ENCODE data around the gene NCOA3.
"Not testable (repeated sequence)": the region's sequence is repeated elsewhere in the genome, so short reads cannot be mapped to it uniquely, and the experiment has no call there.

The NCOA3 gene

GRCh38 chr20:47498606-47499005, 3.1 kb upstream of the NCOA3 start:
- H3K9ac ChIP-seq = no peak overlapping the region
- no peak overlapping the region for H3K4me2 ChIP-seq
- H3K36me3 ChIP-seq (ENCODE audit: insufficient read depth) = no peaks in the 10 kb centered on the region
- no peak overlapping the region for H3K27ac ChIP-seq
- TF ChIP-seq CTCF (conservative IDR thresholded peaks at IDR 0.05; ENCODE audit: low read depth, low read length) = no peak
- H3K4me3 ChIP-seq (IDR thresholded peaks at IDR 0.05; ENCODE audit: insufficient read depth, low read depth, low read length) = no peak overlapping the region
- peaks cover 18% of the 10 kb centered on the region for H3K79me2 ChIP-seq (ENCODE audit: insufficient read depth, low read depth)
- no peak overlapping the region for H2AFZ ChIP-seq (ENCODE audit: low read depth)
- H4K20me1 ChIP-seq (ENCODE audit: insufficient read depth) = no peaks in the 10 kb centered on the region; the same call in 1 of the 2 replicates
- H3K4me1 ChIP-seq (ENCODE audit: low read depth, poor library complexity, severe bottlenecking) = peaks cover 58% of the 10 kb centered on the region
- no peaks in the 10 kb centered on the region for H3K27me3 ChIP-seq (ENCODE audit: insufficient read depth, low read depth)

GRCh38 chr20:47499053-47499452, 2.6 kb upstream of the NCOA3 start:
- H3K4me2 ChIP-seq = no peak overlapping the region
- H3K36me3 ChIP-seq (ENCODE audit: insufficient read depth) = no peaks in the 10 kb centered on the region
- H3K79me2 ChIP-seq (ENCODE audit: insufficient read depth, low read depth) = peaks cover 23% of the 10 kb centered on the region
- no peak for TF ChIP-seq CTCF (conservative IDR thresholded peaks at IDR 0.05; ENCODE audit: low read depth, low read length)
- no peaks in the 10 kb centered on the region for H3K27me3 ChIP-seq (ENCODE audit: insufficient read depth, low read depth)
- no peak overlapping the region for H2AFZ ChIP-seq (ENCODE audit: low read depth)
- peaks cover 58% of the 10 kb centered on the region for H3K4me1 ChIP-seq (ENCODE audit: low read depth, poor library complexity, severe bottlenecking)
- H3K9ac ChIP-seq = no peak overlapping the region
- H3K27ac ChIP-seq = no peak overlapping the region
- H3K4me3 ChIP-seq (IDR thresholded peaks at IDR 0.05; ENCODE audit: insufficient read depth, low read depth, low read length) = no peak overlapping the region
- peaks cover 2% of the 10 kb centered on the region; the same call in 1 of the 2 replicates for H4K20me1 ChIP-seq (ENCODE audit: insufficient read depth)

GRCh38 chr20:47500082-47500481, 1.6 kb upstream of the NCOA3 start:
- not testable (repeated sequence) for H3K4me3 ChIP-seq (IDR thresholded peaks at IDR 0.05; ENCODE audit: insufficient read depth, low read depth, low read length)

GRCh38 chr20:47500554-47500953, 1.1 kb upstream of the NCOA3 start:
- no peak for TF ChIP-seq CTCF (conservative IDR thresholded peaks at IDR 0.05; ENCODE audit: low read depth, low read length)
- peaks cover 38% of the 10 kb centered on the region for H3K79me2 ChIP-seq (ENCODE audit: insufficient read depth, low read depth)

More at GRCh38 chr20:47500082-47500481, 1.6 kb upstream of the NCOA3 start:
- Histone ChIP-seq H3K4me1 (ENCODE audit: low read depth, poor library complexity, severe bottlenecking) (peaks cover 55% of the 10 kb centered on the region), H3K4me2 (peak overlapping the region; percentile 70; the same call in 1 of the 2 replicates), H3K79me2 (ENCODE audit: insufficient read depth, low read depth) (peaks cover 33% of the 10 kb centered on the region)
- H3K27ac ChIP-seq; H3K9ac ChIP-seq; H2AFZ ChIP-seq (ENCODE audit: low read depth); H3K27me3 ChIP-seq (ENCODE audit: insufficient read depth, low read depth); H4K20me1 ChIP-seq (ENCODE audit: insufficient read depth); H3K36me3 ChIP-seq (ENCODE audit: insufficient read depth): not testable (repeated sequence)

GRCh38 chr20:47501116-47501481, 588 bp upstream of the NCOA3 start:
- H3K4me1 ChIP-seq (ENCODE audit: low read depth, poor library complexity, severe bottlenecking) = peaks cover 59% of the 10 kb centered on the region
- peaks cover 4% of the 10 kb centered on the region; the same call in 1 of the 2 replicates for H4K20me1 ChIP-seq (ENCODE audit: insufficient read depth)
- peak overlapping the region; percentile 48; the same call in 1 of the 2 replicates for H3K27ac ChIP-seq
- peak overlapping the region; percentile 69 for H3K9ac ChIP-seq
- no peaks in the 10 kb centered on the region for H3K27me3 ChIP-seq (ENCODE audit: insufficient read depth, low read depth)
- H3K4me3 ChIP-seq (IDR thresholded peaks at IDR 0.05; ENCODE audit: insufficient read depth, low read depth, low read length) = no peak overlapping the region
- peak overlapping the region; percentile 70 for H3K4me2 ChIP-seq
- H3K79me2 ChIP-seq (ENCODE audit: insufficient read depth, low read depth) = peaks cover 43% of the 10 kb centered on the region
- TF ChIP-seq CTCF (conservative IDR thresholded peaks at IDR 0.05; ENCODE audit: low read depth, low read length) = no peak
- H3K36me3 ChIP-seq (ENCODE audit: insufficient read depth) = no peaks in the 10 kb centered on the region
- peak overlapping the region; percentile 67 for H2AFZ ChIP-seq (ENCODE audit: low read depth)

More at GRCh38 chr20:47500554-47500953, 1.1 kb upstream of the NCOA3 start:
- peak overlapping the region; percentile 67; the same call in 1 of the 2 replicates for H2AFZ ChIP-seq (ENCODE audit: low read depth)
- no peaks in the 10 kb centered on the region for H3K27me3 ChIP-seq (ENCODE audit: insufficient read depth, low read depth)
- peaks cover 4% of the 10 kb centered on the region; the same call in 1 of the 2 replicates for H4K20me1 ChIP-seq (ENCODE audit: insufficient read depth)
- H3K4me2 ChIP-seq = peak overlapping the region; percentile 70
- H3K9ac ChIP-seq = no peak overlapping the region
- H3K36me3 ChIP-seq (ENCODE audit: insufficient read depth) = no peaks in the 10 kb centered on the region
- H3K4me3 ChIP-seq (IDR thresholded peaks at IDR 0.05; ENCODE audit: insufficient read depth, low read depth, low read length) = no peak overlapping the region
- no peak overlapping the region; the same call in 1 of the 2 replicates for H3K27ac ChIP-seq
- H3K4me1 ChIP-seq (ENCODE audit: low read depth, poor library complexity, severe bottlenecking) = peaks cover 55% of the 10 kb centered on the region
